HEK293T (cell line): Measurements from ENCODE around the gene EXD3.

Experiments
- CTCF ChIA-PET: fragments of 350-600 bp; formaldehyde crosslinking; extraction: SDS; loops from one replicate; lab custom pipeline; 2021; ENCODE audit warnings: antibody characterized with exemption, inconsistent platforms; lab: Yijun Ruan, JAX
- POLR2A ChIA-PET: fragments of 350-600 bp; formaldehyde crosslinking; extraction: SDS; loops from one replicate; lab custom pipeline; 2020; ENCODE audit warnings: antibody characterized with exemption, inconsistent platforms; lab: Yijun Ruan, JAX
- DNase-seq: peaks from one replicate; pipeline ENCODE4 v3.0.0; 2012; ENCODE audit warnings: mixed read lengths; ENCODE audit errors: extremely low spot score
- ARNT ChIP-seq: fragments of 450-650 bp; IDR thresholded peaks from 2 replicates; pipeline ENCODE4 v1.6.1; 2017; ENCODE audit warnings: mild to moderate bottlenecking
- BHLHE40 ChIP-seq: fragments of 450-650 bp; IDR thresholded peaks from 2 replicates; pipeline ENCODE4 v1.6.1; 2016; ENCODE audit warnings: mild to moderate bottlenecking, moderate library complexity, borderline replicate concordance
- CTBP1 ChIP-seq: fragments of 450-650 bp; IDR thresholded peaks from 2 replicates; pipeline ENCODE4 v1.6.1; 2016; ENCODE audit warnings: borderline replicate concordance
- ELF4 ChIP-seq: fragments of 450-650 bp; IDR thresholded peaks from 2 replicates; pipeline ENCODE4 v1.6.1; 2017; ENCODE audit warnings: antibody characterized with exemption
- FOXA1 ChIP-seq: fragments of 450-650 bp; IDR thresholded peaks from 2 replicates; pipeline ENCODE4 v1.6.1; 2016; ENCODE audit warnings: mild to moderate bottlenecking
- FOXK2 ChIP-seq: fragments of 450-650 bp; IDR thresholded peaks from 2 replicates; pipeline ENCODE4 v1.6.1; 2016; ENCODE audit warnings: mild to moderate bottlenecking
- FOXM1 ChIP-seq: fragments of 450-650 bp; IDR thresholded peaks from 2 replicates; pipeline ENCODE4 v1.6.1; 2017; ENCODE audit warnings: mild to moderate bottlenecking, borderline replicate concordance
- HDGF ChIP-seq: fragments of 450-650 bp; IDR thresholded peaks from 2 replicates; pipeline ENCODE4 v1.6.1; 2017; ENCODE audit warnings: antibody characterized with exemption, borderline replicate concordance
- L3MBTL2 ChIP-seq: fragments of 450-650 bp; conservative IDR thresholded peaks from 2 replicates; pipeline ENCODE4 v1.6.1; 2016; ENCODE audit warnings: mild to moderate bottlenecking
- LEF1 ChIP-seq: fragments of 450-650 bp; IDR thresholded peaks from 2 replicates; pipeline ENCODE4 v1.6.1; 2017; ENCODE audit warnings: mild to moderate bottlenecking, borderline replicate concordance
- NFRKB ChIP-seq: fragments of 450-650 bp; IDR thresholded peaks from 2 replicates; pipeline ENCODE4 v1.6.1; 2016; ENCODE audit warnings: mild to moderate bottlenecking, moderate library complexity
- SP1 ChIP-seq: fragments of 450-650 bp; IDR thresholded peaks from 2 replicates; pipeline ENCODE4 v1.6.1; 2017
- SUZ12 ChIP-seq: fragments of 450-650 bp; IDR thresholded peaks from 2 replicates; pipeline ENCODE4 v1.6.1; 2016; ENCODE audit warnings: mild to moderate bottlenecking
- TARDBP ChIP-seq: fragments of 450-650 bp; IDR thresholded peaks from 2 replicates; pipeline ENCODE4 v1.6.1; 2016
- ZNF384 ChIP-seq: fragments of 450-650 bp; IDR thresholded peaks from 2 replicates; pipeline ENCODE4 v1.6.1; 2016
- TF ChIP-seq, protein P1 (sequence below): fragments of 450-650 bp; IDR thresholded peaks from 2 replicates; pipeline ENCODE4 v1.6.1; 2016

Gene EXD3

DNA sequence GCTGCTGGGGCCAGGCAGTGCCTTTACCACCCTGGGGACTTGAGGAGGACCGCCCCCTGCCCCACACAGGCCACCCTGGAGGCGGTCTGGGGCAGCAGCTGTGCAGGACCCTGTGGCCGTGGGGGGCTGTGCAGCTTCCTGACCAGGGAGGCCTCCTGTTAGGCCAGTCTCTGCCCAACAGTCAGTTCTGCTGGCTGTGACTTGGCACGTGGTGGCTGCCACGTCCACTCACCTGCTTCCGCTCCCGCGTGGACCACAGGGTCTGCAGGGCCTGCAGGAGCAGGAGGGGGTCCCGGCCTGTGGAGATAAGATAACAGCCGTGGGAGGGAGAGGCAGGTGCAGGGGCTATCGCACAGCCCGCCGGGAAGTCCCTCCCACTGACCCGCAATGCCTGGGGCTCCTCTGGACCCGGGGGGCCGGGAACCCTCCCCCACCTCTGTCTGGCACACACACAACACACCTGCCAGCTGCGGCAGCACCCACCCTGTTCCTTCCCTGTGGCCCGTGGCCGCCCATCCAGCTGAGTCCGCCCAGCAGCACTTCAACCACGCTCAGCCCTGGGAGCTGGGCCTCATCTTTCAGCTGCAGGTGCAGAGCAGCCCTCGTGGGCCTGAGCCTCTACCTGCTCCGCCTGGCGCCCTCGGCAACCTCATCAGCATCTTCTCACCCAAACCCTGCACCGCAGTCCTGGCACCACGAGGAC, 39.7 kb downstream of the EXD3 start:
- POLR2A ChIA-PET, result no interaction called here

DNA sequence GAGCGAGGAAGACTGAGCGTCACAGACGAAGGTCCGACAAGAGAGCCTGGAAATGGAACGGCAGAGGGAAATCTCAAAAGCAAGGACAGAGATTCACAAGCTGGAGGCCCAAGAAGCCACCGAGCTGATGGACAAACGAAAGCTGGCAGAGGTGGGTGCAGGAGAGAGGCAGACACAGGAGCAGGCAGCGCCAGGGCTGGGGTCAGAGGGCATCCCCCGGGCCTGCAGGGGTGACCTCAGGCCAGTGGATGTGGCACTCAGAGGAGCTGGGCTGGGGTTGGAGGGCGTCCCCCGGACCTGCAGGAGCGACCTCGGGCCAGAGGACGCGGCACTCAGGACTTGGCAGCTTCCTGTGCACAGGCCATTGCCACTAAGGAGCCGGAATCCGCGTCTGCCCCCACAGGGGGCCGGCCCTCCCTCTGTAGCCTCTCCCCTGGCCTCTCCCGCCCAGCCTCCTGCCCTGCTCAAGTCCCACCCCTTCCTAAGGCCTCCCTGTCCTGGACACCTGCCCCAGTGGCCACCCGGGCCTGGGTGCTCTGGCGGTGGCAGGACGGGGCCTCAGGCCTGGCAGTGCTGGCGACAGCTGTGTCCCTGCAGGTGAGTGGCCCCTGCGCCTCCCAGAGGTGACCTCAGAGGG, 40.4 kb downstream of the EXD3 start:
- DNase-seq, result no peak
- POLR2A ChIA-PET, result no interaction called here
- CTCF ChIA-PET, result interaction anchor here (0.7 kb wide), 1 partner anchor 205 kb away, joined by 3 read pairs; no protein-coding TSS in a partner anchor
- no peak for TF ChIP-seq FOXA1
- no peak for TF ChIP-seq SP1
- no peak for TF ChIP-seq L3MBTL2
- TF ChIP-seq CTBP1, result no peak

More for the DNA sequence above, 39.7 kb downstream of the EXD3 start:
- TF ChIP-seq NFRKB, result no peak
- TF ChIP-seq L3MBTL2, result no peak
- TF ChIP-seq HDGF, result no peak
- TF ChIP-seq SUZ12, result no peak
- no peak for TF ChIP-seq LEF1
- no peak for TF ChIP-seq TARDBP
- TF ChIP-seq, protein P1, sequence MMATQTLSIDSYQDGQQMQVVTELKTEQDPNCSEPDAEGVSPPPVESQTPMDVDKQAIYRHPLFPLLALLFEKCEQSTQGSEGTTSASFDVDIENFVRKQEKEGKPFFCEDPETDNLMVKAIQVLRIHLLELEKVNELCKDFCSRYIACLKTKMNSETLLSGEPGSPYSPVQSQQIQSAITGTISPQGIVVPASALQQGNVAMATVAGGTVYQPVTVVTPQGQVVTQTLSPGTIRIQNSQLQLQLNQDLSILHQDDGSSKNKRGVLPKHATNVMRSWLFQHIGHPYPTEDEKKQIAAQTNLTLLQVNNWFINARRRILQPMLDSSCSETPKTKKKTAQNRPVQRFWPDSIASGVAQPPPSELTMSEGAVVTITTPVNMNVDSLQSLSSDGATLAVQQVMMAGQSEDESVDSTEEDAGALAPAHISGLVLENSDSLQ, result no peak
- no peak for TF ChIP-seq FOXA1
- TF ChIP-seq ELF4, result no peak
- no peak for TF ChIP-seq FOXK2
- no peak for TF ChIP-seq ZNF384
- no peak for TF ChIP-seq SP1
- no peak for TF ChIP-seq FOXM1
- TF ChIP-seq BHLHE40, result no peak
- TF ChIP-seq ARNT, result no peak
- no peak for TF ChIP-seq CTBP1
- CTCF ChIA-PET, result interaction anchor here (0.7 kb wide), 1 partner anchor 206 kb away, joined by 3 read pairs; no protein-coding TSS in a partner anchor
- DNase-seq, result no peak

DNA sequence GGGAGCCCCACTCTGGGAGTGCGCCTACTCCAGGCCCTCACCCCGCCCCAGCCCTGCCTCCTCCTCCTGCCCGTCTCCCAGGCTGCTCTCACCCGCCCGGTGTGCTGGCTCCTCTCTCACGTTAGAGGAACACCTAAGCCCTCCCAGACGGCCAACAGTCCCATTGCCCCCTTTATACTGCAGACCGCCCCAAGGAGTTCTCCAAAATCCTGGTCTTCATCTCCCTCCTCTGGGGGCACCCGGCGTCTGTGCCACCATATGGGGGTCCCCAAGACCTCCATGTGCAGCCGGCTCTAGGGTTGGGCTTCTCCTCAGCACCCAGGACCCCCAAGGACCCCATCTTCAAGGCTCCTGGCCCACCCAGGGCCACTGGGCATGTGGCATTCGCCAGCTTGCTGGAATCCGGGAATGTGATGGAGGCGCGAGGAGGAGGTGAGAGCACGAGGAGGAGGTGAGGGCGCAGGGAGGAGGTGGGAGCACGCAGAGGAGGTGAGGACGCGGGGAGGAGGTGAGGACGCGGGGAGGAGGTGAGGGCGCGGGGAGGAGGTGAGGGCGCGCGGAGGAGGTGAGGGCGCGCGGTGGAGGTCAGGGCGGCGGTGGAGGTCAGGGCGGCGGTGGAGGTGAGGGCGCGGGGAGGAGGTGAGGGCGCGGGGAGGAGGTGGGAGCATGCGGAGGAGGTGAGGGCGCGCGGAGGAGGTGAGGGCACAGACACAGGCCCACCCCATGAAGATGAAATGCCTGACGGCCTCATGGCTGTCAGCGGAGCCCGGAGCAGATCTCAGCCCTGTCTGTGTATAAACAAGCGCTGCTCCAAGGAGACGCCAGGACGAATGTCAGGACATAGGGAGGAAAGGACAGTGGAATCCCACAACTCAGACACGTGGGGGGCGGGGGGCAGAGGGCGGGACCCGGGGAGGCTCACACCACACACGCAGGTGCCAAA, 41.2 kb downstream of the EXD3 start:
- POLR2A ChIA-PET, result no interaction called here
- TF ChIP-seq L3MBTL2 (no peak), SP1 (no peak), HDGF (no peak)
- CTCF ChIA-PET, result no interaction called here
- no peak for DNase-seq

DNA sequence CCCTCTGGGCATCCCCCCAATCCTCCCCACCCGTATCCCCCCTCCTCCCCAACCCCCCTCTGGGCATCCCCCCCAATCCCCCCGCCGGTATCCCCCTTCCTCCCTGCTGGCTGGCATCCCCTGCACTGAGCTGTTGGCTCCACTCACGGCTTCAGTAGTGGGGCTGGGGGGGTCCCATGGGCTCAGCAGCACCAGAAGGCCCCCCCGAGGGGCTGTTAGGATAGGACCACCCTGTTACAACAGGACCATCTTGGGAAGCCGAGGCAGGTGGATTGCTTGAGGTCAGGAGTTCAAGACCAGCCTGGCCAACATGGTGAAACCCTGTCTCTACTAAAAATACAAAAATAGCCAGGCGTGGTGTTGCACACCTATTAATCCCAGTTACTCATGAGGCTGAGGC, 42.4 kb downstream of the EXD3 start:
- CTCF ChIA-PET, result no interaction called here
- no peak for DNase-seq
- TF ChIP-seq TARDBP, result no peak
- TF ChIP-seq FOXM1, result no peak
- TF ChIP-seq ARNT, result no peak
- TF ChIP-seq ELF4, result no peak
- TF ChIP-seq LEF1, result no peak
- TF ChIP-seq BHLHE40, result no peak
- TF ChIP-seq CTBP1, result no peak
- TF ChIP-seq SP1, result no peak
- TF ChIP-seq FOXA1, result no peak
- no peak for TF ChIP-seq L3MBTL2
- TF ChIP-seq HDGF, result no peak
- TF ChIP-seq NFRKB, result no peak
- no peak for TF ChIP-seq FOXK2
- TF ChIP-seq SUZ12, result no peak
- TF ChIP-seq, protein P1, result no peak
- TF ChIP-seq ZNF384, result no peak
- POLR2A ChIA-PET, result interaction anchor here (1.0 kb wide), 1 partner anchor 78 kb away, joined by 3 read pairs; the partner anchor contains the start of gene NRARP

DNA sequence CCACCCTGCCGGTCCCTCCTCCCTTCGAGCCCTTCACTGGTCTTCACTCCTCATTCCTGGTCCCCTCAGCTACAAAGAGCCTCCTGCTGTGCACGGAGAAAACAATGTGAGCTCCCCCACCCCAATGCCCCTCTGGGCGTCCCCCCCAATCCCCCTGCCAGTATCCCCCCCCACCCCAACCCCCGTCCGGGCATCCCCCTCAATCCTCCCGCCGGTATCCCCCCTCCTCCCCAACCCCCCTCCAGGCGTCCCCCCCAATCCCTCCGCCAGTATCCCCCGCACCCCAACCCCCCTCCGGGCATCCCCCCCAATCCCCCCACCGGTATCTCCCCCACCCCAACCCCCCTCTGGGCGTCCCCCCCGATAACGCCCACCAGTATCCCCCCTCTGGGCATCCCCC, 42.8 kb downstream of the EXD3 start:
- POLR2A ChIA-PET, result interaction anchor here (1.0 kb wide), 1 partner anchor 78 kb away, joined by 3 read pairs; the partner anchor contains the start of gene NRARP
- TF ChIP-seq, protein P1, result no peak
- no peak for TF ChIP-seq FOXM1
- no peak for TF ChIP-seq HDGF
- TF ChIP-seq CTBP1, result no peak
- TF ChIP-seq FOXK2, result no peak
- TF ChIP-seq TARDBP, result no peak
- no peak for TF ChIP-seq L3MBTL2
- TF ChIP-seq ARNT, result no peak
- TF ChIP-seq FOXA1, result no peak
- no peak for TF ChIP-seq SP1
- no peak for TF ChIP-seq NFRKB
- no peak for TF ChIP-seq SUZ12
- TF ChIP-seq BHLHE40, result no peak
- no peak for TF ChIP-seq LEF1
- no peak for TF ChIP-seq ELF4
- TF ChIP-seq ZNF384, result no peak
- no peak for DNase-seq
- CTCF ChIA-PET, result no interaction called here
